NB4 (cell line): ENCODE results near the gene GOLGB1.
"Not testable (repeated sequence)": the region's sequence is repeated elsewhere in the genome, so short reads cannot be mapped to it uniquely, and the experiment has no call there.

Experiments
- DNase-seq: peaks from one replicate; pipeline ENCODE4 v3.0.0; 2010; ENCODE audit warnings: low read depth
- H3K4me3 ChIP-seq: one replicate; pipeline ENCODE4 v1.5.1; 2011; ENCODE audit warnings: mild to moderate bottlenecking, low read depth, low read length, moderate library complexity
- CTCF ChIP-seq: IDR thresholded peaks from one replicate; pipeline ENCODE4 v1.5.1; 2012; ENCODE audit warnings: low read depth, low read length
- MYC ChIP-seq: IDR thresholded peaks from 2 replicates; pipeline ENCODE4 v1.6.1; 2011; ENCODE audit warnings: low read depth, low read length
- POLR2A ChIP-seq: IDR thresholded peaks from 2 replicates; pipeline ENCODE4 v1.6.1; 2011; ENCODE audit warnings: mild to moderate bottlenecking; ENCODE audit not compliant: insufficient read length; ENCODE audit errors: extremely low read depth
- TF ChIP-seq, protein P1 (sequence below): IDR thresholded peaks from 2 replicates; pipeline ENCODE4 v1.6.1; 2011; ENCODE audit warnings: low read depth, low read length

The GOLGB1 gene

DNA sequence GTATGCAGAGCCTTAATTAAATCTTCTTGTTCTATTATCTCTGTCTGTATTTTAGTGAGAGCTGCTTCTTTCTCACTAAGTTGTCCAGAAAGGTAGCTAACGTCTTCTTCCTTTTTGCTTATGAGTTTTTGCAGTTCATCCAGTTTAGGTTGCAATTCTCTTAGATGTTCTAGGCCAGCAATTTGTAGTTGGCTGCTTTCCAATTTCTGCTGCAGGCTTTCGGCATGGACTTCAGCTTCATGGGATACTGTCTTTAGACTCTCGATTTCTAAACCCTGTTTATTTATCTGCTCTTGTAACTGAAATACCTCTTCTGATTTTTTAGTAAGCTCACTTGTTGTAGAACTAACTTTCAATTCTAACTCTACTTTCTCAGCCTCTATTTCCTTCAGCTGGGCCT, 53.4 kb downstream of the GOLGB1 start:
- H3K4me3 ChIP-seq = no peak overlapping the region
- DNase-seq = no peak
- TF ChIP-seq POLR2A (no peak), CTCF (no peak), MYC (no peak)
- TF ChIP-seq, protein P1, sequence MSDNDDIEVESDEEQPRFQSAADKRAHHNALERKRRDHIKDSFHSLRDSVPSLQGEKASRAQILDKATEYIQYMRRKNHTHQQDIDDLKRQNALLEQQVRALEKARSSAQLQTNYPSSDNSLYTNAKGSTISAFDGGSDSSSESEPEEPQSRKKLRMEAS = no peak

- DNase-seq = no peak
- H3K4me3 ChIP-seq = no peak overlapping the region
- TF ChIP-seq CTCF (no peak), MYC (no peak), POLR2A (no peak)
- TF ChIP-seq, protein P1 = no peak
These were observed 57.4 kb downstream of the GOLGB1 start for GRCh38 chr3:121692010-121692699.

- no peak overlapping the region for H3K4me3 ChIP-seq
- DNase-seq = no peak
- TF ChIP-seq CTCF (no peak), MYC (no peak), POLR2A (no peak)
- TF ChIP-seq, protein P1 = no peak
These were observed 58.6 kb downstream of the GOLGB1 start for GRCh38 chr3:121690777-121691405.

DNA sequence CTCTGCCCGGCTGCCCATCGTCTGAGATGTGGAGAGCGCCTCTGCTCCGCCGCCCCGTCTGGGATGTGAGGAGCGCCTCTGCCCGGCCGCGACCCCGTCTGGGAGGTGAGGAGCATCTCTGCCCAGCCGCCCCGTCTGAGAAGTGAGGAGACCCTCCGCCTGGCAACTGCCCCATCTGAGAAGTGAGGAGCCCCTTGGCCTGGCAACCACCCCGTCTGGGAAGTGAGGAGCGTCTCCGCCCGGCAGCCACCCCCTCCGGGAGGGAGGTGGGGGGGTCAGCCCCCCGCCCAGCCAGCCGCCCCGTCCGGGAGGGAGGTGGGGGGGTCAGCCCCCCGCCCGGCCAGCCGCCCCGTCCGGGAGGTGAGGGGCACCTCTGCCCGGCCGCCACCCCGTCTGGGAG, 60.8 kb downstream of the GOLGB1 start:
- H3K4me3 ChIP-seq, DNase-seq: not testable (repeated sequence)

DNA sequence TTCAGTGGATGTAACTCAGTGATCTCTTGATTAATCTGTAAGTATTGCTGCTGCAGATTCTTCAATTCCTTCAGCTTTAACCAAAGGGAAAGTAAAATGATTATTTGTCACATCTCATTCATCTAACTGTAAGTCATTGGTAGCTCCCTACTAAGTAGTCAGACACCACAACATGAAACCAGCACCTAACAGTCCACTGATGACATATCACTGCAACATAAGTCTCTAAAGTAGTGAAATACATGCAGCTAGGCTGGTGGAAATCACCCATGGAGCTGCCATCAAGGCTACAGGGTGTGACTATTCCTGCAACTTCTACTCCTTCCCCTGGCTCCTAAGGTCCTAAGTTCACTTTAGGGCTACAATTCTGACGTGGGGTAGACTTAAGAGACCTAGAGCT, 67.7 kb downstream of the GOLGB1 start:
- no peak overlapping the region for H3K4me3 ChIP-seq
- no peak for DNase-seq
- TF ChIP-seq POLR2A (no peak), MYC (no peak), CTCF (no peak)
- TF ChIP-seq, protein P1 = no peak

DNA sequence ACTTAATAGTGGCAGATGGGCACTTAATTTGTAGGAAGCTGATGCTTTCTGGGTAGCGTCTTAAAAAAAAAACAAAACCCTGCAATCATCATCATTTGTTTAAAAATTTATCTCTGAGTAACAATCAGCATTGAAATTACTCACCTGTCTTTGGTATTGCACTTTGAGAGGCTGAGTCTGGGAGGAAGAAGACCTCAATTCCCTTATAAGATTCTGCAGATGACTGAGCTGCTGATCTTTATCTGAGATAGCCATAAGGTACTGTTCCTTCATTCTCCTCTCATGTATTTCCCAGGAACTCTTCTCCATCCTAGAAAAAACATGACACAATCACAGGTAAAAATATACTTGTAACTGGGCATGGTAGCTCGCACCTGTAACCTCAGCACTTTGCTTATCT, 72.4 kb downstream of the GOLGB1 start:
- H3K4me3 ChIP-seq = no peak overlapping the region
- TF ChIP-seq, protein P1 = no peak
- TF ChIP-seq CTCF (no peak), MYC (no peak), POLR2A (no peak)
- DNase-seq = no peak
